Muscle of back (tissue), 11 donors: Measurements from ENCODE around the gene GLT1D1. TPM values are rescaled to one million over a fixed set of nuclear protein-coding genes. Genes with fewer than 3 reads are reported as not detected.
A peak's percentile ranks its signal among the peaks of the same experiment; 100 is the strongest.
"Not testable (repeated sequence)": the region's sequence is repeated elsewhere in the genome, so short reads cannot be mapped to it uniquely, and the experiment has no call there.

Experiments used
- DNase-seq, 3 donors: peaks; one replicate each; pipeline versions ENCODE4 v3.0.0 to v3.0.0-alpha.2; 2013
- polyA plus RNA-seq, 10 donors: library from polyadenylated mRNA; unstranded; fragments of 120-200 nt; gene quantifications; one replicate each; pipeline ENCODE4 v1.2.1, GENCODE V29; 2013; ENCODE audit not compliant: insufficient read length in 10 of 10

Gene GLT1D1
- polyA plus RNA-seq, 10 donors: 0.78 to 2.1 (median 1.2) TPM

DNA sequence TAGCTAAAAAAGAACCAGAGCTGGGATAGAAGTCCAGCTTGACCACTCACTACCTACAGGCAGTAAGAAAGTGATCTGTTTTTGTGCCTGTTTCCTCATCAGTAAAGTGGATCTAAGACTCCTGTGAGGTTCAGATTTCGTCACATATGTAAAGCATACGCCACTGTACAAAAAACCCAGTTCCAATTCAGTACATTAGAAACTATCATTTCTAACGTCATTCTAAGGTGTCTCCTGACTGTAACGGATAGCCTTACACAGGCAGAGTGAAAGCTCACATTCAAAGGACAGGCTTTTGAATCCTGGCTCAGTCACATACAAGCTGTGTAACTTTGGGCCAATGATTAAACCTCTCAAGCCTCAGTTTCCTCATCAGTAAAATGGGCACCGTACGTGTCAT, 33.0 kb upstream of the GLT1D1 start:
- DNase-seq: no peak

DNA sequence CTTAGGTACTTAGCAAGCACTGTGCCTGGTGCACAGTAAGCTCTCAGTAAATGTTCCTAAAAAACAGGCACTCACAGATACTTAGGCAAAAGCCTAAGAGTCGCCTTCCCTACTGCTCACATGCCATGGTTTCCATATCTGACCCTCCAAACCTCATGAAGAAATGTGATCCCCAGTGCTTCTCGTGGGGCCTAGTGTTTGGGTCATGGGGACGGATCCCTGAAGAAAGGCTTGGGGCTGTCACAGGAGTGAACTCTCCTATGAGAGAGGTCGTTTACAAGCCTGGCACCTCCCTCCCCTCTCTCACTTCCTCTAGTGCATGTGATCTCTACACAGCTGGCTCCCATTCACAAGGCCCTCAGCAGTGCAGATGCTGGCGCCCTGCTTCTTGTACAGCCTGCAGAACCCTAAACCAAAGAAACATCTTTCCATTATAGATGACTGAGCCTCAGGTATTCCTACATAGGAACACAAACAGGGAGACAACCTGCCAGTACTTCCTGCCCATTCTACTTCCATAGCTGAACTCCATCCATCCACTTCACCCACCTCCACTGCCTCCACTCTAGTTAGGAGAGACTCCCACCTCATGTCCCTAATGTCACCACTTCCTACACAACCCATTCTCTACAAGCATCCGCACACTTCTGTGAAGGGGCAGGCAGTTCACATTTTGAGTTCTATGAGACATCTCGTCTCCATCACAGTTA, 32.4 kb upstream of the GLT1D1 start:
- DNase-seq: peak in 1 of 3 donors; percentile 42

DNA sequence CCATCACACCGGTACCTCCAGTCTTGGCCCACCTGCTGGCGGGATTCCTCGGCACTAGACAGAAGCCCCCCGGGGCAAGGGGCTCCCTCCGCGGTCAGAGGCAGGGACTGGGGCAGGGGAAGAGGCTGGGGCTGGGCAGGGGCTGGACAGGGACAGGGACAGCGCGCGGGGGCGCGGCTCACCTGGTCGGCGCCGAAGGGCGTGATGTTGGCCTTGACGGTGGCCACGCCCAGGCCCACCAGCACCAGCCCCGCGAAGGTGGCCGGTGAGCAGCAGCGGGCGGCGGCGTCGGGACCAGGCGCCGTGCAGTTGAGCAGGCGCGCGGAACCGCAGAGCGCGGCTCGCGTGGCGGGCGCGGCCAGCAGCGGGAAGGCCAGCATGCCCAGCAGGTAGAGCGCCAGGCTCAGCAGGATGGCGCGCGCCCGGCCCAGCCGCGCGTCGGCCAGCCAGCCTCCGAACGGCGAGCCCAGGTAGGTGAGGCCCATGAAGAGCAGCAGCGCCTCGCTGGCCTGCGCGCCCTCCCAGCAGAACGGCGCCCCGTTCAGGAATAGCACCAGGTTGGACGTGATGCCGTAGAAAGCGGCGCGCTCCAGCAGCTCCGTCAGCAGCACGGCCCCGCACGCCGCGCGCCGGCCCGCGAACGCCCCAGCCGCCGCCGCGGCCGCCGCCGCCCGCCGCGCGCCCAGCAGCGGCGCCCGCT, 29.9 kb upstream of the GLT1D1 start:
- DNase-seq: no peak

DNA sequence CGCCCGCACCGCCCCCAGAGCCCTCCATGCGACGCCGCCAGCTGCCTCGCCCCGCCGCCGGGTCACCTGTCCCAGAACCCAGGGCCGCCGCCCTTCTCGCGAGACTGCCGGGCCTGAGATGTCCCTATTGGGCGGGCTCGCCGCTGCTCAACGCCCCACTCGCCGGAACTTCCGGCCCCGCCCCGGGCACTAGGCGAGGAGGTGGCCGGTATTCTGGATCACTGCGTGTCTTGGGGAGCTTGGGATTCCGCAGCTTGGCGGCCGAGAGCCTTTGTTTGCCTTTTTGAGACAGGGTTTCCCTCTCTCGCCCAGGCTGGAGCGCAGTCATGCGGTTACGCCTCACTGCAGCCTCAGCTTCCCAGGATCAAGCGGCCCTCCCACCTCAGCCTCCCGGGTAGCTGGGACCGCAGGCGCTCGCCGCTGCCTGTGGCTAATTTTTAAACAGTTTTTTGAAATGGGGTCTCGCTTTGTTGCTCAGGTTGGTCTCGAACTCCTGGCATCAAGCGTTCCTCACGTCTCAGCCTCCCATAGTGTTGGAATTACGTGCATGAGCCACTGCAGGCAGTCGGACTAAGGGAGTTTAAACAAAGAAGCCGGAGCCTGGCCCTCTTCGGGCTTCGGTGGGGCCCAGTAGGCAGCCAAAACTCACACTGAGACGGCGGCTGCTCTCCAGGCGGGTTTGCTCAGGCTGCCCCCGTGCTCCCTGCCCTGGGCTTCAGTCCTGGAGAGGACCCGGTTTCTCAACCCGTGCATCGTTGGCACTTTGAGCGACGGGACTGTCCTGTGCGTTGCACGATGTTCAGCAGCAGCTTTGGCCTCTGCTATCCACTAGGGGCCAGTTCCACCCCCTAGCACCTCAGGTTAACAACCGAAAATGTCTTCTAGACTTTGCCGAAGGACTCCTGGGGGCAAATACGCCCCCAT, 29.1 kb upstream of the GLT1D1 start, which contains the start of gene SLC15A4:
Gene SLC15A4, minus strand, starts transcription at position 43 of the 924 bp plus-strand sequence. Its CDS starts 15 bp downstream, at position 28.
- peak; percentile 91 to 97 (median 95) for DNase-seq

DNA sequence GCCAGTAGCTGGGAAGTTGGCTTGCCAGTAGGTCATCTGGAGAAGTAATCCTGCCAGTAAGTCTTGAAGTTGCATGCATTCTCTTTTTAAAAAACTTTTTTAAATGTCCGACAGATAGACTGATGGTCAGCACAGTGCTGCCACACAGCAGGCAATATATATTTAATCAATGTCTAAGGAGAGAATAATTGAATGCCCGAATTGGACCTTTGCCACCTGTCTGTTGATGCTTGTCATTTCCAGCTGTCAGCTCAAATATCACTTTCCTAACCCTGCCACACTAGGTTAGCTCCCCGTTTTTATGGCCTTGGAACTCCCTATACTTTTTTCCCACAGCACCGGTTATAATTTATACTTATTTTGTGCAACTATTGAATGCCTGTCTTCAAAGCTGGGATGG, 27.4 kb upstream of the GLT1D1 start:
- DNase-seq: peak in 1 of 3 donors; percentile 35

DNA sequence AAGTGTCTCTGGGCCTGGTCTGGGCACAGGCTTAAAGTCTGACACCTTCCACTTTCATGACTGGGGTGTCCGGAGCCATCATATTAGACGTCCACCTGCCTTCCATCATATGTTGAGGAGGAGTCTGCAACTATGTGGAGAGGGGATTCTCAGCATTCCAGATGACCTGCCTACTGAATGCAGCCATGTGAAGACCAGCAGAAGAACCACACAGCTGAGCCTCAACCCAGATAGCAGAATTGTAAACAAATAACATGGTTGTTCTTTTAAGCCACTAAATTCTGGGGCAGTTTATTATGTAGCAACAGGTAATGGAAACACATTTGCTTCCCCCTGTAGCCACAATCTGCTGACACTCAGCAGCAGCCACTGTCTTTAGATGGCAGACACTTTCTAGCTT, 25.6 kb upstream of the GLT1D1 start:
- no peak for DNase-seq

DNA sequence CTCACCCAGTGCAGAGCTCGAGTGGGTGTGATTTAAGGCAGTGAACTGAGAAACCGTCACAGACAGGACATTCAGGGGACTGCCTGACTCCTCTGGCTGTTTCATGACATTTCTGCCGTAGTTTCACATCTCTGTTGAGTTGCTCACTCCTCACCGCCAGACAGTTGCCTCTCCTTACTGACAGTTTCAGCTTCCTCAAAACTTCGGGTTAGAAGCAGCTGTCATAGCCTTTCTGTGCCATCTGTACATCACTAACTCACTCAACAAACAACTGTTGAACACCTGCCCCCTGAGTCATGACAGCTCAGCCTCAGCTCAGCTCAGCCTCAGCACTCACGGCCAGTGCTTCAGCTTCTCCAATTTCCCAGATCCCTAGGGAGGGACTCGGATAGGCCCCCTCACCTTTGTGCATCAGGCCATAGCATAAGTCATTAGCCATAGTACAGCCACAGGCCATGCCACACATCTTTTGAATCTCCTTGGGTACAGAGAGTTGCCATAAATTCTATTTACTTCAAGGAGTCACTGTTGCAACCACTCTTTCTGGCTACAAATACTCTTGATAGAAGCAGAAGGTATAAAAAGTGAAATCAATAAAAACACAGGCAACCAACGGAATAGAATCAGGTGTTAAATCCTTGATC, 23.3 kb upstream of the GLT1D1 start:
- DNase-seq: no peak

DNA sequence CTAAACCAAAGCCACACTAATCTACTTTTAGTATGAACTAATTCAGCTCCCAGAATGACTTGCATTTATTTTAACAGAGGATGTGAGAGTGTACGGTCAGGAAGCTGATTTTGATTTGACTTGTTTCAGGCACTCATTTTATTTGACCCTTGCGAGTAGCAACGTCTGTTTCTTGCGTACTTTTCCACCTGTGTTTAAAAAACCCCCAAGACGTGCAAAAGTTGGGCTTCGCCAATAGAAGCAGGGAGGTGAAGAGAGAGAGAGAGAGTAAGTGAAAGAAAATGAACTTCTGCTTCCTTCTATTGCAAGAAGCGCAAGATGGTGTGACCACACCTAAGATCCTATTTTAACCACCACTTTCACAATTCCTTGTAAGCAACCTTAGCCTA, 22.8 kb upstream of the GLT1D1 start:
- no peak for DNase-seq

DNA sequence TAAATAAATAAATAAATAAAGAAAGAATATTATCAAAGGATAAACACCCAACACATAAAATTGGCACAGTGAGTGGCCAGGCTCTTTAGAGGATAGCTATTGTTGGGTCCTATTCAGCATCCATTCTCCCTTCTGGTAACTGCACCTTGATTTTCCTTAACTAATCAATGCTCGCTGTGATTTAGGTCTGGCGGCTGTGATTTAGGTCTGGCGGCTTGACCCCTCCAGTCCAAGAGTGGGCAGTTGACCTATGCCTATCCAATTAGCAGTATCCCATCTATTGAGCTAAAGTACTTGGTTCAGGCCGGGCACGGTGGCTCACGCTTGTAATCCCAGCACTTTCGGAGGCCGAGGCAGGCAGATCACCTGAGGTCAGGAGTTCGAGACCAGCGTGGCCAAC, 19.9 kb upstream of the GLT1D1 start:
- no peak for DNase-seq

DNA sequence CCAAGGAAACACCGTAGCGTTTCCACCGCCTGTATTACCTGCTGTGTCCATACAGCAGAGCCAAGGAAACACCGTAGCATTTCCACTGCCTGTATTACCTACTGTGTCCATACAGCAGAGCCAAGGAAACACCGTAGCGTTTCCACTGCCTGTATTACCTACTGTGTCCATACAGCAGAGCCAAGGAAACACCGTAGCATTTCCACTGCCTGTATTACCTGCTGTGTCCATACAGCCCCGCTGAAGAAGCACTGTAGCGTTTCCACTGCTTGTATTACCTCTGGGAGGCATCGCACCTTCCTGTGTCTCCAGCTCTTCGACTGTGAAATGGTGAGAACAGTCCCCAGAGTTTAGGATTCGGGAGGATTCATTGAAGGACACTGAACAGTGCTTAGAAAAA, 13.4 kb upstream of the GLT1D1 start:
- DNase-seq: not testable (repeated sequence)

DNA sequence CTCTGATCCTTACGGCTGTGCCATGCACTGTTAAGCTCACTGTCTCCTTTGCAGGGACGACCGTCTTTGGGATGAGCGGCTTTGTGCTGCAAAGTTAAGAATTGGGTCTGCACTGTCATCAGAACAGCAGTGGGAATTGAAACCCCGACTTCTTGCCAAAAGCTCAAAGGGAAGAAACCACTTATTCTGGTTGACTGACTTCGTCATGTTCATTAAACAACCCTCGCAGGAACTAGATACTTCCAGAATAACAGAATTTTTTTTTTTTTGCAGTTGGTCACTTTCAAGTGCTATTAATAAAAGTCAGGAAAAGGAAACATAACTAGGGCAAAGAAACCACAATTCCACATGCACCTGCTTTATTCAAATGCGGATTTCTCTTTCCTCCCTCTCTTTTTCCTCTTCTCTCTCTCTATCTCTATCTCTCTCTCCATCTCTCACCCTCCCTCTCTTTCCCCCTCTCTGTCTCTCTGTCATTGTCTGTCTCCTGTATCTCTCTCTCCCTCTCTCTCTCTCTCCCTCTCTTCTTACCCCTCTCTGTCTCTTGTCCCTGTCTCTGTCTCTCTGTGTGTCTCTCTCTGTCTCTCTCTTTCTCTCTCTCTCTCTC, 12.3 kb upstream of the GLT1D1 start:
- no peak for DNase-seq

DNA sequence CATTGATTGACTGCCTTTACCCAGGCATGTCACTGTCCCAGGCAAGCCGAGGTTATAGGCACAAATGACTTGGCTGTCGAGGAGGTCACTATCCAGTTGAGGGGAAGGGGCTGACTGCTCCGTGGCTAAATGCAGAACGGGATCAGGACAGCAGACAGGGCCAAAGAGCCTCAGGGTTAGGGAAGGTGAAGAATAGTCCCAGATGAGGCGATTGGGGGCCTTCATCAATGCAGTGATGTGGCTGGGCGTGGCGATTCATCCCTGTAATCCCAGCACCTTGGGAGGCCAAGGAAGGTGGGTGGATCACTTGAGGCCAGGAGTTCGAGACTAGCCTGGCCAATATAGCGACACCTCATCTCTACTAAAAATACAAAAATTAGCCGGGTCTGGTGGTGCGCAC, 10.7 kb upstream of the GLT1D1 start:
- no peak for DNase-seq

DNA sequence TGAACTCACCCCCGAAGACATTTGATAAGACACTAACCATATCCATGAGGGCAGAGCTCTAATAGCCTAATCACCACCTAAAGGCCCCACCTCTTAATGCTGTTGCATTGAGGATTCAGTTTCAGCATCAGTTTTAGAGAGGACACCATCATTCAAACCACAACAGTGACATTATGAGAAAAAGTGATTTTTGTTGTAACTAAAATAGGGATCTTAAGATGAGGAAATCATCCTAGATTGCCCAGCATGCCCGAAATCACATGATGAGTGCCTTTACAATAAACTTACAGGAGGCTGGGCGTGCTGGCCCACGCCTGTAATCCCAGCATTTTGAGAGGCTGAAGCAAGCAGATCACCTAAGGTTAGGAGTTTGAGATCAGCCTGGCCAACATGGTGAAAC, 9.7 kb upstream of the GLT1D1 start:
- no peak for DNase-seq

DNA sequence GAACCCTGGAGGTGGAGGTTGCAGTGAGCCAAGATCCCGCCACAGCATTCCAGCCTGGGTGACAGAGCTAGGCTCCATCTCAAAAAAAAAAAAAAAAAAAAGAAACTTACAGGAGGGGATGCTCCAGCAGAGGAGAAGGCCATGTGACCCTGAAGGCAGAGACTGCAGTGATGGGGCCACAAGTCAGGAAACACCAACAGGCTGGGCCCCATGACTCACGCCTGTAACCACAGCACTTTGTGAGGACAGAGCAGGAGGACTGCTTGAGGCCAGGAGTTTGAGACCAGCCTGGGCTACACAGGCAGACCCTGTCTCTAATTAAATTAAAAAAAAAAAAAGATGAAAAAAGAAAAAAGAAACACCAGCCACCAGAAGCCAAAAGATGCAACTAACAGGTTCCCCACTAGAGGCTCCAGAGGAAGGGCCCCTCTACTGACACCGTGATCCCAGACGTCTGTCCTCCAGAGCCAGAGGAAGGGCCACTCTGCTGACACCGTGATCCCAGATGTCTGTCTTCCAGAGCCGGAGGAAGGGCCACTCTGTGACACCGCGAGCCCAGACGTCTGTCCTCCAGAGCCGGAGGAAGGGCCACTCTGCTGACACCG, 9.1 kb upstream of the GLT1D1 start:
- DNase-seq: no peak

DNA sequence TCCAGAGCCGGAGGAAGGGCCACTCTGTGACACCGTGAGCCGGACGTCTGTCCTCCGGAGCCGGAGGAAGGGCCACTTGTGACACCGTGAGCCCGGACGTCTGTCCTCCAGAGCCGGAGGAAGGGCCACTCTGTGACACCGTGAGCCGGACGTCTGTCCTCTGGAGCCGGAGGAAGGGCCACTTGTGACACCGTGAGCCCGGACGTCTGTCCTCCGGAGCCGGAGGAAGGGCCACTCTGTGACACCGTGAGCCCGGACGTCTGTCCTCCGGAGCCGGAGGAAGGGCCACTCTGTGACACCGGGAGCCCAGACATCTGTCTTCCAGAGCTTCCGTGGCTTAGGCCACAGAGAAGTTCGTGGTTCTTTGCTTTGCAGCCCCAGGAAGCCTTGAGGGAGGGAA, 6.6 kb upstream of the GLT1D1 start:
- not testable (repeated sequence) for DNase-seq

DNA sequence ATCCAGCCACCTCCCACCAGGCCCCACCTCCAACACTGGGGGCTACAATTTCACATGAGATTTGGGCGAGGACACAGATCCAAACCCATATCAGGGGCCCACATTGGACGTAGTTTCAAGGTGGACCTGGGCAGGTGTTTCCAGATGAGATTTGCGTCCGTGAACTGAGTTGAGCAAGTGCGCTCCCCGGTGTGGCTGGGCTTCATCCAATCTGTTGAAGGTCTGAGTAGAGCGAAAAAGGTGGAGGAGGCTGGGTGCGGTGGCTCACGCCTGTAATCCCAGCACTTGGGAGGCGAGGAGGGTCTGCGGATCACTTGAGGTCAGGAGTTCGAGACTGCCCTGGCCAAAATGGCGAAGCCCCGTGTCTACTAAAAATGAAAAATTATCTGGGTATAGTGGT, 4.9 kb upstream of the GLT1D1 start:
- no peak for DNase-seq

DNA sequence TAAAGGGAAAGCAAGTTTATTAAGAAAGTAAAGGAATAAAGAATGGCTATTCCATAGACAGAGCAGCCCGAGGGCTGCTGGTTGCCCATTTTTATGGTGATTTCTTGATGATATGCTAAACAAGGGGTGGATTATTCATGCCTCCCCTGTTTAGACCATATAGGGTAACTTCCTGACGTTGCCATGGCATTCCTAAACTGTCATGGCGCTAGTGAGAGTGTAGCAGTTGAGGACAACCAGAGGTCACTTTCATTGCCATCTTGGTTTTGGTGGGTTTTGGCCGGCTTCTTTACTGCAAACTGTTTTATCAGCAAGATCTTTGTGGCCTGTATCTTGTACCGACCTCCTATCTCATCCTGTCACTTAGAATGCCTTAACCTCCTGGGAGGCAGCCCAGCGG, 3.5 kb upstream of the GLT1D1 start:
- DNase-seq: not testable (repeated sequence)

DNA sequence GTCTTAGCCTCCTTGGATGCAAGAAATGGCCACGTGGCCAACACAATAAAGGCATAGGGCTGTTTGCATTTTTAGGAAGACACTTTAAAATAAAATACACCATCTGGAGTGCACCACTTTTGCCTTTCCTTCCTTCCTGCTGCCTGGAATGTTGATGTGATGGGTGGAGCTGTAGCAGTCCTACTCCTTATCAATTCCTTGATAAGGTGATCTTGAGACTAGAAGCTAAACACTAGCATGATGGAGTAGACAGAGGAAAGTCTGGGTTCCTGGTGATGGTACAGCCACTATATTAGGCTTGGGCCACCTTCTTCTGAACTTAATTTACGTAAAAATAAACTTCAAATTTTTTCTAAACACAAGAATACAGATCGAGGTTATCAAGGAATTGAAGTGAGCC, 2.9 kb upstream of the GLT1D1 start:
- DNase-seq: no peak

DNA sequence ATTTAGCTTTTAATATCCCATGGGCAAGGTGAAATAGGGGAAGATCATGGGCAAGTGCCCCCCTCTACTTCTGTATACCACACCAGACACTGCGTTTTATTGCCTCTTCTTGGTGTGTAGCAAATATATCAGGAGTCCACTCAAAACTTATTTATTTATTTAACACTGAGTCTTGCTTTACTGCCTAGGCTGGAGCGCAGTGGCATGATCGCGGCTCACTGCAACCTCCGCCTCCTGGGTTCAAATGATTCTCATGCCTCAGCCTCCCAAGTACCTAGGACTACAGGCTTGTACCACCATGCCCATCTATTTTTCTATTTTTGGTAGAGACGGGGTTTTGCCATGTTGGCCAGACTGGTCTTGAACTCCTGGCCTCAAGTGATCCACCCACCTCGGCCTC, 1.8 kb upstream of the GLT1D1 start:
- not testable (repeated sequence) for DNase-seq

DNA sequence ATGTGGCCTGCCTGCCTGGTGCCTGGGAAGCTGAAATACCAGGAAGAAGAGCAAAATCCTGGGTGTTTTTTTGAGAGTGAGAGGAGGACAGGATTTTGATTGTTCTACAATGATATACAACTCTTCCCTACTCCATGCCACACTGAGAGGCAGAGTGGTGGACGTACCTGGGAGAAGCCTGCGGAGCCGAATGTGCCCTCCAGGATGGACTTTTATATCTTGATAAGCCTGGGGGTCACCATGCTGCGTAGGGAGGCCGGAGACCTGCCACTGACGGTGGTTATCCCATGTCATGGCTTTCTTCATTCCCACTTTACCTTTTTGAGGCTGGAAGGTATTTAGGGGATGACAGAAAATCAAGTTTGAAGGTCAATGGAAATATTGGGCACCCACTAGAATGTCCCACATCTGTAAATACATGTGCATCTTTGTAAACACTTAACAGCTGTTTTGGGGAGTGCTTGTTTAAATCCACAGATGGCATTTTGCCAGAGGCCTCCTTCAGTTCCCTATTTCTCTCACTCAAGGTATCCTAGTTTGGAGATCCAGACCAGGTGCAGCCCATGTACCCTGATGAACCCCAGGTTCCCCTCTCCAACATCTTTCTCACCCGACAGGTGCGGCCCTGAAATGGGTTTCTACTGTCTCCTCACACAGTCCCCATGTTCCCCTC, 1.1 kb upstream of the GLT1D1 start:
- DNase-seq: no peak
